Fibroblast of skin of scalp (primary cell): ENCODE measurements around the gene AP5S1.
"Not testable (repeated sequence)": the region's sequence is repeated elsewhere in the genome, so short reads cannot be mapped to it uniquely, and the experiment has no call there.

ENCODE experiments used
- DNase-seq: peaks from one replicate; pipeline ENCODE4 v3.0.0-alpha.2; 2013

AP5S1 gene

DNA sequence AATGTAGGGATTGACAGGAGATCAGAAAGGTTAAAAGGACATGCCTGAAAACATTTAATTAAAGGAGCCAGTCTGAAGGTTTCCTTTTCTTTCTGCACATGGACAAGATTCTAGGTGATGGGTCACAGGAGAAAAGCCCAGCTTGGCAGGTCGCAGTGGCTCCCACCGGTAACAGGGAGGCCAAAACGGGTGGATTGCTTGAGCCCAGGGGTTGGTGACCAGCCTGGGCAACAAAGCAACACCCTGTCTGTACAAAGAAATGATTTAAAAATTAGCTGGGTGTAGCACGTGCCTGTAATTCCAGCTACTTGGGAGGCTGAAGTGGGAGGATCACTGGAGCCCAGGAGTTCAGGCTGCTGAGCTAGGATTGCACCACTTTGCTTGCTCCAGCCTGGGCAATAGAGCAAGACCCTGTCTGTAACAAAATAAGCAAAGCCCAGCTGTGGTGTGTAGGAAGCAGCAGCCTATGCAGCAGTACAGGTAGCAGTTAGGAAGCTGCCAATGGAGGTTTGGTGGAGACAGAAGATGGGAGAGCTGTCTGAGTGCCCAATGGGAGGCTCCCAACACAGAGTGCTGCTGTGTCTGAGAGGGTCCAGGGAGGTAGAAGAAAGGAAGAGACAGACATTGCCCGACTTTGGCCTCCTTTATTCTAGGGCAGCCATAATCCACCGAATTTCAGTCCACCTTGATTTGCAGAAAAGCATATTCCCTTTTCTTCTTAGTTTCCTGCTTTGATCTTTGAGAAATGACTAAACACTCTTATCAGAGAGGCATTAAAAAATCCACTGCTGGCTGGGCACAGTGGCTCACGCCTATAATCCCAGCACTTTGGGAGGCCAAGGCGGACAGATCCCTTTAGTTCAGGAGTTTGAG is 7.1 kb upstream of the AP5S1 start:
- no peak for DNase-seq

GRCh38 chr20:3813848-3814581 is 6.3 kb upstream of the AP5S1 start:
- no peak for DNase-seq

DNA sequence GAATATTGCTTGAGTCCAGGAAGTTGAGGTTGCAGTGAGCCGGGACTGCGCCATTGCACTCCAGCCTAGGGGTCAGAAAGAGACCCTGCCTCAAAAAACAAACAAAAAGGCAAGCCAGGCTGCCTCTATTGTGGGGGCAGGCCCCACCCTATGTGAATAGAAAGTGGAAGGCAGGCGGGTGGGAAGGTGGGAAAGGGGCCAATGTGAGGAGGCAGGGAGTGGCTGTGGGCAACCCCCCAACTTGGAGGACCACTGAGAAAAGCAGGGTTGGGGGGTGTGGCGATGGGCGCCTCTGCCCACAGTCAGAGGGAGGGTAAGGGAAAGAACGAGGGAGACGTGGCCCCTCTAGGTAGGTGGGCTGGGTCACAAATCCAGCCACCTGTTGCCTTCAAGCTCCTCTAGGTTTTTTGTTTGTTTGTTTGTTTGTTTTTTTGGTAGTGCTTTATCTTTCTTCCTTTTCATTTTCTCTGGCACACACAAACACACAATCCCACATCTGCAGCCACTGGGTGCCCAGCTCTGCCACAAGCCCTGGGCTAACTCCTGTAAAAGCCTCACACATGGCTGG is 5.3 kb upstream of the AP5S1 start:
- DNase-seq: no peak

- DNase-seq: no peak
Measured at GRCh38 chr20:3815703-3816315, 4.5 kb upstream of the AP5S1 start.

GRCh38 chr20:3818155-3819151 is 1.9 kb upstream of the AP5S1 start:
- peak; percentile 79 for DNase-seq

GRCh38 chr20:3819411-3820047 is 818 bp upstream of the AP5S1 start:
- no peak for DNase-seq

- DNase-seq: no peak
Measured at GRCh38 chr20:3820901-3821727, 767 bp downstream of the AP5S1 start.

GRCh38 chr20:3821996-3822395 is 1.6 kb downstream of the AP5S1 start:
- no peak for DNase-seq

DNA sequence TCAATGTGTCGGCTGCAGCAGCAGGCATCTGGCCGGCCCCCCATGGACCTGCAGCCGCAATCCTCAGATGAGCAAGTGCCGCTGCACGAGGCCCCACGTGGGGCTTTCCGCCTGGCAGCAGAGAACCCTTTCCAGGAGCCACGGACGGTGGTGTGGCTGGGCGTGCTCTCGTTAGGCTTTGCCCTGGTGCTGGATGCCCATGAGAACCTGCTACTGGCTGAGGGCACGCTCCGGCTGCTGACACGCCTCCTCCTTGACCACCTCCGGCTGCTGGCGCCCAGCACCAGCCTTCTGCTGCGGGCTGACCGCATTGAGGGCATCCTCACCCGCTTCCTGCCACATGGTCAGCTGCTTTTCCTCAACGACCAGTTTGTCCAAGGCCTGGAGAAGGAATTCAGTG is 3.5 kb downstream of the AP5S1 start:
- no peak for DNase-seq

GRCh38 chr20:3825526-3825925 is 5.2 kb downstream of the AP5S1 start:
- DNase-seq: no peak

GRCh38 chr20:3826420-3826819 is 6.1 kb downstream of the AP5S1 start:
- no peak for DNase-seq

DNA sequence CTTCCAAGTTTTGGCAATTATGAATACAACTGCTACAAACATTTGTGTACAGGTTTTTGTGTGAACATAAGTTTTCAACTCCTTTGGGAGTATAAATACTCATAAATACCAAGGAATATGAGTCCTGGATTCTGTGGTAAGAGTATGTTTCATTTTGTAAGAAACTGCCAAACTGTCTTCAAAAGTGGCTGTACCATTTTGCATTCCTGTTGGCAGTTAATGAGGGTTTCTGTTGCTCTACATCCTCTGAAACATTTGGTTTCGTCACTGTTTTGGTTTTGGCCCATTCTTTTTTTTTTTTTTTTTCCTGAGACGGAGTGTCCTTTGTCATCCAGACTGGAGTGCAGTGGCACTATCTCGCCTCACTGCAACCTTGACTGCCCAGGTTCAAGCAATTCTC is 8.5 kb downstream of the AP5S1 start:
- no peak for DNase-seq

GRCh38 chr20:3829891-3830290 is 9.5 kb downstream of the AP5S1 start:
- DNase-seq: not testable (repeated sequence)

- no peak for DNase-seq
Measured at GRCh38 chr20:3836132-3836531, 15.8 kb downstream of the AP5S1 start.

GRCh38 chr20:3839328-3839727 is 19.0 kb downstream of the AP5S1 start:
- DNase-seq: no peak

DNA sequence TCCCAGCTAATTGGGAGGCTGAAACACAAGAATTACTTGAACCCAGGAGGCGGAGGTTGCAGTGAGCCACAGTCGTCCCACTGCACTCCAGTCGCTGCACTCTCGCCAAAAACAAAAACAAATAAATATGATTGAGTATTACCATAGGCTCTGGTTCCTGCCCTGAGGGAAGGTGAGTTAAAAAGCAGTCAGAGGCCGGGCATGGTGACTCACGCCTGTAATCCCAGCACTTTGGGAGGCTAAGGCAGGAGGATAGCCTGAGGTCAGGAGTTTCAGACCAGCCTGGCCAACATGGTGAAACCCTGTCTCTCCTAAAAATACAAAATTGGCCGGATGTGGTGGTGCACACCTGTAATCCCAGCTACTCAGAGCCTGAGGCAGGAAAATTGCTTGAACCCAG is 19.9 kb downstream of the AP5S1 start:
- DNase-seq: not testable (repeated sequence)

GRCh38 chr20:3842348-3842930 is 22.1 kb downstream of the AP5S1 start:
- no peak for DNase-seq

DNA sequence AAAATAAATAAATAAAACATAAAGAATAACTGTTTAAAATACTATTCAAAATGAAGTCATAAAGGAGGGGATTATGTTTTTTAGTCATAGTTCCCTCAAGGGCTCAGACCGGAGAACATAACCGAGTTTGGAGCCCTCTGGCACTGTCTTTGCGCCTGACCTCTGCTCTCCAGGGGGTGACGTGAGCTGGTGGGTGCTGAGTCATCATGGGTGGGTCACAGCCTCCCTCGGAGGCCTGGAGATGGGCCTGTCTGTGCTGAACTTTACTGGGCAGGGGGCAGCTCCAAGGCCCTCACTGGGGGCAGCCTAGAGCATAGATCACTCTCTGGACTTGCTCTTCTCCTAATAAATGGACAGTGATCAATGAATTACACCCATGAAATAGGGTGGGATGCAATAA is 23.1 kb downstream of the AP5S1 start:
- DNase-seq: peak; percentile 53

DNA sequence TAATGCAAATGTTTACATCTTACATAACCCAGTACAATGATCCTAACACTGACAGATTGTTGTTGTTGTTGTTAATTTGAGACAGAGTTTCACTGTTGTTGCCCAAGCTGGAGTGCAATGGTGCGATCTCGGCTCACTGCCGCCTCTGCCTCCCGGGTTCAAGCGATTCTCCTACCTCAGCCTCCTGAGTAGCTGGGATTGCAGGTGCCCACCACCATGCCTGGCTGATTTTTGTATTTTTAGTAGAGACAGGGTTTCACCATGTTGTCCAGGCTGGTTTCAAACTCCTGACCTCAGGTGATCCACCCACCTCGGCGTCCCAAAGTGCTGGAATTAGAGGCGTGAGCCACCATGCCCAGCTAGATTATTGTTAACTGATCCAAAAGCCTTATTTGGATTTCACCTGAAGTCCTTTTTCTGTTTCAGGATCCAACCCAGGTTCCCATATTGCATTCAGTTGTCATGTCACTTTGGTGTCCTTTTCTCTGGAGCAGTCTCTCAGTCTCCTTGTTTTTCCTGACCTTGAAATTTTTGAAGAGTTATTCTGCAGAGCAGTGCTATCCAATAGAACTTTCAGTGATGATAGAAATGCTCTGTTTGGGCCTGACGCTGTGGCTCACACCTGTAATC is 23.8 kb downstream of the AP5S1 start:
- DNase-seq: not testable (repeated sequence)

GRCh38 chr20:3846378-3846739 is 26.0 kb downstream of the AP5S1 start:
- DNase-seq: no peak
